ENCODE results near the gene PRDM16.

The PRDM16 gene

GRCh38 chr1:3477241-3477995, 408.4 kb downstream of the PRDM16 start:
- Histone ChIP-seq H3K27me3 (ENCODE audit: control insufficient read depth in 1 of 2, insufficient read depth in 2 of 2, low read length in 2 of 2) (no peaks in the 10 kb centered on the region), H3K9ac (ENCODE audit: low read depth in 1 of 2, low read length in 2 of 2) (no peak overlapping the region), H3K4me3 (ENCODE audit: low read depth in 1 of 2, low read length in 2 of 2) (no peak overlapping the region), H3K27ac (ENCODE audit: low read depth, low read length) (no peak overlapping the region), H3K4me1 (ENCODE audit: control insufficient read depth in 1 of 2, insufficient read depth in 2 of 2, low read length in 2 of 2) (peaks cover 21 to 25% of the 10 kb centered on the region in 2 donors), H3K36me3 (ENCODE audit: control insufficient read depth in 1 of 2, insufficient read depth in 2 of 2, low read length in 2 of 2) (peaks cover 7 to 25% of the 10 kb centered on the region in 2 donors), H3K9me3 (ENCODE audit: control insufficient read depth in 1 of 2, low read length in 2 of 2) (no peaks in the 10 kb centered on the region)

GRCh38 chr1:3478187-3478586, 409.2 kb downstream of the PRDM16 start:
- H3K27ac ChIP-seq (ENCODE audit: low read depth, low read length): no peak overlapping the region
- peaks cover 7 to 20% of the 10 kb centered on the region in 2 donors for H3K36me3 ChIP-seq (ENCODE audit: control insufficient read depth in 1 of 2, insufficient read depth in 2 of 2, low read length in 2 of 2)
- no peaks in the 10 kb centered on the region for H3K9me3 ChIP-seq (ENCODE audit: control insufficient read depth in 1 of 2, low read length in 2 of 2)
- no peaks in the 10 kb centered on the region for H3K27me3 ChIP-seq (ENCODE audit: control insufficient read depth in 1 of 2, insufficient read depth in 2 of 2, low read length in 2 of 2)
- no peak overlapping the region for H3K9ac ChIP-seq (ENCODE audit: low read depth in 1 of 2, low read length in 2 of 2)
- H3K4me1 ChIP-seq (ENCODE audit: control insufficient read depth in 1 of 2, insufficient read depth in 2 of 2, low read length in 2 of 2): peaks cover 23 to 29% of the 10 kb centered on the region in 2 donors
- no peak overlapping the region for H3K4me3 ChIP-seq (ENCODE audit: low read depth in 1 of 2, low read length in 2 of 2)

GRCh38 chr1:3479511-3480368, 410.7 kb downstream of the PRDM16 start:
- peaks cover 0 to 10% of the 10 kb centered on the region in 2 donors for H3K36me3 ChIP-seq (ENCODE audit: control insufficient read depth in 1 of 2, insufficient read depth in 2 of 2, low read length in 2 of 2)
- no peaks in the 10 kb centered on the region for H3K27me3 ChIP-seq (ENCODE audit: control insufficient read depth in 1 of 2, insufficient read depth in 2 of 2, low read length in 2 of 2)
- peak overlapping the region; percentile 56 for H3K27ac ChIP-seq (ENCODE audit: low read depth, low read length)

GRCh38 chr1:3480369-3480719, 411.3 kb downstream of the PRDM16 start:
- Histone ChIP-seq H3K4me1 (ENCODE audit: control insufficient read depth in 1 of 2, insufficient read depth in 2 of 2, low read length in 2 of 2) (peaks cover 23 to 29% of the 10 kb centered on the region in 2 donors), H3K9me3 (ENCODE audit: control insufficient read depth in 1 of 2, low read length in 2 of 2) (no peaks in the 10 kb centered on the region), H3K27me3 (ENCODE audit: control insufficient read depth in 1 of 2, insufficient read depth in 2 of 2, low read length in 2 of 2) (no peaks in the 10 kb centered on the region), H3K4me3 (ENCODE audit: low read depth in 1 of 2, low read length in 2 of 2) (no peak overlapping the region), H3K36me3 (ENCODE audit: control insufficient read depth in 1 of 2, insufficient read depth in 2 of 2, low read length in 2 of 2) (peaks cover 0 to 10% of the 10 kb centered on the region in 2 donors), H3K27ac (ENCODE audit: low read depth, low read length) (peak overlapping the region; percentile 56), H3K9ac (ENCODE audit: low read depth in 1 of 2, low read length in 2 of 2) (no peak overlapping the region)

More at GRCh38 chr1:3479511-3480368, 410.7 kb downstream of the PRDM16 start:
- H3K9ac ChIP-seq (ENCODE audit: low read depth in 1 of 2, low read length in 2 of 2): no peak overlapping the region
- H3K4me3 ChIP-seq (ENCODE audit: low read depth in 1 of 2, low read length in 2 of 2): no peak overlapping the region
- no peaks in the 10 kb centered on the region for H3K9me3 ChIP-seq (ENCODE audit: control insufficient read depth in 1 of 2, low read length in 2 of 2)
- peaks cover 23 to 29% of the 10 kb centered on the region in 2 donors for H3K4me1 ChIP-seq (ENCODE audit: control insufficient read depth in 1 of 2, insufficient read depth in 2 of 2, low read length in 2 of 2)

- Histone ChIP-seq H3K36me3 (ENCODE audit: control insufficient read depth in 1 of 2, insufficient read depth in 2 of 2, low read length in 2 of 2) (peaks cover 0 to 7% of the 10 kb centered on the region in 2 donors), H3K4me3 (ENCODE audit: low read depth in 1 of 2, low read length in 2 of 2) (no peak overlapping the region)
Measured at GRCh38 chr1:3481046-3481445, 412.0 kb downstream of the PRDM16 start.

GRCh38 chr1:3481836-3482375, 412.9 kb downstream of the PRDM16 start:
- Histone ChIP-seq H3K27ac (ENCODE audit: low read depth, low read length) (peak overlapping the region; percentile 42), H3K4me3 (ENCODE audit: low read depth in 1 of 2, low read length in 2 of 2) (no peak overlapping the region), H3K36me3 (ENCODE audit: control insufficient read depth in 1 of 2, insufficient read depth in 2 of 2, low read length in 2 of 2) (peaks cover 0 to 7% of the 10 kb centered on the region in 2 donors), H3K27me3 (ENCODE audit: control insufficient read depth in 1 of 2, insufficient read depth in 2 of 2, low read length in 2 of 2) (no peaks in the 10 kb centered on the region), H3K9ac (ENCODE audit: low read depth in 1 of 2, low read length in 2 of 2) (no peak overlapping the region), H3K4me1 (ENCODE audit: control insufficient read depth in 1 of 2, insufficient read depth in 2 of 2, low read length in 2 of 2) (peaks cover 23 to 29% of the 10 kb centered on the region in 2 donors), H3K9me3 (ENCODE audit: control insufficient read depth in 1 of 2, low read length in 2 of 2) (no peaks in the 10 kb centered on the region)

More at GRCh38 chr1:3481046-3481445, 412.0 kb downstream of the PRDM16 start:
- H3K4me1 ChIP-seq (ENCODE audit: control insufficient read depth in 1 of 2, insufficient read depth in 2 of 2, low read length in 2 of 2): peaks cover 23 to 29% of the 10 kb centered on the region in 2 donors
- H3K27me3 ChIP-seq (ENCODE audit: control insufficient read depth in 1 of 2, insufficient read depth in 2 of 2, low read length in 2 of 2): no peaks in the 10 kb centered on the region
- H3K9ac ChIP-seq (ENCODE audit: low read depth in 1 of 2, low read length in 2 of 2): no peak overlapping the region
- H3K9me3 ChIP-seq (ENCODE audit: control insufficient read depth in 1 of 2, low read length in 2 of 2): no peaks in the 10 kb centered on the region
- H3K27ac ChIP-seq (ENCODE audit: low read depth, low read length): no peak overlapping the region

- Histone ChIP-seq H3K27ac (ENCODE audit: low read depth, low read length) (no peak overlapping the region), H3K9me3 (ENCODE audit: control insufficient read depth in 1 of 2, low read length in 2 of 2) (no peaks in the 10 kb centered on the region), H3K9ac (ENCODE audit: low read depth in 1 of 2, low read length in 2 of 2) (no peak overlapping the region), H3K27me3 (ENCODE audit: control insufficient read depth in 1 of 2, insufficient read depth in 2 of 2, low read length in 2 of 2) (no peaks in the 10 kb centered on the region), H3K4me1 (ENCODE audit: control insufficient read depth in 1 of 2, insufficient read depth in 2 of 2, low read length in 2 of 2) (peaks cover 23 to 29% of the 10 kb centered on the region in 2 donors), H3K4me3 (ENCODE audit: low read depth in 1 of 2, low read length in 2 of 2) (no peak overlapping the region), H3K36me3 (ENCODE audit: control insufficient read depth in 1 of 2, insufficient read depth in 2 of 2, low read length in 2 of 2) (peaks cover 0 to 7% of the 10 kb centered on the region in 2 donors)
Measured at GRCh38 chr1:3482378-3482849, 413.4 kb downstream of the PRDM16 start.

GRCh38 chr1:3483380-3483779, 414.4 kb downstream of the PRDM16 start:
- H3K9ac ChIP-seq (ENCODE audit: low read depth in 1 of 2, low read length in 2 of 2): no peak overlapping the region
- H3K4me3 ChIP-seq (ENCODE audit: low read depth in 1 of 2, low read length in 2 of 2): no peak overlapping the region
- no peaks in the 10 kb centered on the region for H3K9me3 ChIP-seq (ENCODE audit: control insufficient read depth in 1 of 2, low read length in 2 of 2)
- H3K27ac ChIP-seq (ENCODE audit: low read depth, low read length): no peak overlapping the region
- no peaks in the 10 kb centered on the region for H3K27me3 ChIP-seq (ENCODE audit: control insufficient read depth in 1 of 2, insufficient read depth in 2 of 2, low read length in 2 of 2)
- peaks cover 23 to 29% of the 10 kb centered on the region in 2 donors for H3K4me1 ChIP-seq (ENCODE audit: control insufficient read depth in 1 of 2, insufficient read depth in 2 of 2, low read length in 2 of 2)
- peaks cover 0 to 2% of the 10 kb centered on the region in 2 donors for H3K36me3 ChIP-seq (ENCODE audit: control insufficient read depth in 1 of 2, insufficient read depth in 2 of 2, low read length in 2 of 2)

- Histone ChIP-seq H3K9me3 (ENCODE audit: control insufficient read depth in 1 of 2, low read length in 2 of 2) (no peaks in the 10 kb centered on the region), H3K9ac (ENCODE audit: low read depth in 1 of 2, low read length in 2 of 2) (no peak overlapping the region), H3K4me1 (ENCODE audit: control insufficient read depth in 1 of 2, insufficient read depth in 2 of 2, low read length in 2 of 2) (peaks cover 23 to 29% of the 10 kb centered on the region in 2 donors), H3K36me3 (ENCODE audit: control insufficient read depth in 1 of 2, insufficient read depth in 2 of 2, low read length in 2 of 2) (no peaks in the 10 kb centered on the region), H3K27ac (ENCODE audit: low read depth, low read length) (no peak overlapping the region), H3K27me3 (ENCODE audit: control insufficient read depth in 1 of 2, insufficient read depth in 2 of 2, low read length in 2 of 2) (no peaks in the 10 kb centered on the region), H3K4me3 (ENCODE audit: low read depth in 1 of 2, low read length in 2 of 2) (no peak overlapping the region)
Measured at GRCh38 chr1:3483801-3484444, 414.9 kb downstream of the PRDM16 start.
